HG03039 (cell line): ENCODE results near the gene CRHR2.

Source experiments
- ATAC-seq: cut with Tn5 transposase; IDR thresholded peaks from one replicate; pipeline ENCODE4 v1.9.1; 2021; ENCODE audit warnings: mild to moderate bottlenecking, moderate library complexity; ENCODE audit not compliant: unreplicated experiment

CRHR2 gene

GRCh38 chr7:30707391-30708357 is 25.4 kb upstream of the CRHR2 start:
- no peak for ATAC-seq

- ATAC-seq, result no peak
Measured at GRCh38 chr7:30706908-30707307, 24.7 kb upstream of the CRHR2 start.

GRCh38 chr7:30706316-30706715 is 24.1 kb upstream of the CRHR2 start:
- no peak for ATAC-seq

GRCh38 chr7:30705596-30705995 is 23.3 kb upstream of the CRHR2 start:
- ATAC-seq, result no peak

GRCh38 chr7:30705008-30705407 is 22.8 kb upstream of the CRHR2 start:
- ATAC-seq, result no peak

GRCh38 chr7:30703756-30704155 is 21.5 kb upstream of the CRHR2 start:
- no peak for ATAC-seq

- no peak for ATAC-seq
Measured at GRCh38 chr7:30702200-30702599, 19.9 kb upstream of the CRHR2 start.

- no peak for ATAC-seq
Measured at GRCh38 chr7:30700941-30701340, 18.7 kb upstream of the CRHR2 start.

- no peak for ATAC-seq
Measured at GRCh38 chr7:30699706-30700495, 17.6 kb upstream of the CRHR2 start.

GRCh38 chr7:30698481-30698880 is 16.2 kb upstream of the CRHR2 start:
- ATAC-seq, result no peak

- no peak for ATAC-seq
Measured at GRCh38 chr7:30697719-30698460, 15.6 kb upstream of the CRHR2 start.

GRCh38 chr7:30694774-30695721 is 12.8 kb upstream of the CRHR2 start:
- no peak for ATAC-seq

- no peak for ATAC-seq
Measured at GRCh38 chr7:30694218-30694745, 12.0 kb upstream of the CRHR2 start.

GRCh38 chr7:30692882-30693281 is 10.6 kb upstream of the CRHR2 start:
- no peak for ATAC-seq

- no peak for ATAC-seq
Measured at GRCh38 chr7:30692438-30692837, 10.2 kb upstream of the CRHR2 start.

GRCh38 chr7:30690011-30690410 is 7.8 kb upstream of the CRHR2 start:
- no peak for ATAC-seq

- no peak for ATAC-seq
Measured at GRCh38 chr7:30688718-30689221, 6.5 kb upstream of the CRHR2 start.

GRCh38 chr7:30687604-30688003 is 5.3 kb upstream of the CRHR2 start:
- no peak for ATAC-seq

GRCh38 chr7:30684351-30684750 is 2.1 kb upstream of the CRHR2 start:
- ATAC-seq, result no peak

- no peak for ATAC-seq
Measured at GRCh38 chr7:30683816-30684215, 1.6 kb upstream of the CRHR2 start.
